Mucosa of stomach (tissue), 1 donor: Measurements from ENCODE around the gene OLFM4.

Source experiments
- H3K27me3 ChIP-seq: one replicate; pipeline ENCODE4 v1.7.0; 2013; ENCODE audit warnings: mild to moderate bottlenecking, low read length; ENCODE audit not compliant: control insufficient read depth, insufficient read depth
- H3K36me3 ChIP-seq: one replicate; pipeline ENCODE4 v1.7.0; 2013; ENCODE audit warnings: low read length; ENCODE audit not compliant: control insufficient read depth, insufficient read depth
- H3K4me1 ChIP-seq: one replicate; pipeline ENCODE4 v1.7.0; 2013; ENCODE audit warnings: mild to moderate bottlenecking, low read length; ENCODE audit not compliant: control insufficient read depth, insufficient read depth
- H3K4me3 ChIP-seq: one replicate; pipeline ENCODE4 v1.7.0; 2013; ENCODE audit warnings: low read length
- H3K9ac ChIP-seq: one replicate; pipeline ENCODE4 v1.7.0; 2013; ENCODE audit warnings: mild to moderate bottlenecking, low read length, moderate library complexity
- H3K9me3 ChIP-seq: one replicate; pipeline ENCODE4 v1.7.0; 2013; ENCODE audit warnings: mild to moderate bottlenecking, low read length, moderate library complexity; ENCODE audit not compliant: control insufficient read depth
- donor health status: Pancreatic carcinoma.

The OLFM4 gene

GRCh38 chr13:53028637-53029203 lies at the start of gene OLFM4:
Gene OLFM4, plus strand, starts transcription at chr13:53028813. Its CDS starts 24 bp downstream, at chr13:53028837.
- no peaks in the 10 kb centered on the region for H3K27me3 ChIP-seq
- no peaks in the 10 kb centered on the region for H3K9me3 ChIP-seq
- no peaks in the 10 kb centered on the region for H3K36me3 ChIP-seq
- no peak within 1 kb of the TSS for H3K4me3 ChIP-seq
- H3K4me1 ChIP-seq: no peaks in the 10 kb centered on the region
- no peak within 1 kb of the TSS for H3K9ac ChIP-seq

GRCh38 chr13:52978989-52979388 lies 49.6 kb upstream of the OLFM4 start:
- no peak overlapping the region for H3K4me3 ChIP-seq
- H3K9ac ChIP-seq: no peak overlapping the region
- H3K36me3 ChIP-seq: no peaks in the 10 kb centered on the region
- no peaks in the 10 kb centered on the region for H3K4me1 ChIP-seq
- H3K27me3 ChIP-seq: no peaks in the 10 kb centered on the region
- no peaks in the 10 kb centered on the region for H3K9me3 ChIP-seq

GRCh38 chr13:52980695-52981094 lies 47.9 kb upstream of the OLFM4 start:
- H3K4me1 ChIP-seq: no peaks in the 10 kb centered on the region
- no peak overlapping the region for H3K9ac ChIP-seq
- no peaks in the 10 kb centered on the region for H3K27me3 ChIP-seq
- no peak overlapping the region for H3K4me3 ChIP-seq
- no peaks in the 10 kb centered on the region for H3K36me3 ChIP-seq
- H3K9me3 ChIP-seq: no peaks in the 10 kb centered on the region

- Histone ChIP-seq H3K9ac (no peak overlapping the region), H3K27me3 (no peaks in the 10 kb centered on the region), H3K4me1 (no peaks in the 10 kb centered on the region), H3K4me3 (no peak overlapping the region), H3K36me3 (no peaks in the 10 kb centered on the region), H3K9me3 (no peaks in the 10 kb centered on the region)
These were observed 44.8 kb upstream of the OLFM4 start for GRCh38 chr13:52983836-52984235.

GRCh38 chr13:52984881-52985363 lies 43.7 kb upstream of the OLFM4 start:
- Histone ChIP-seq H3K4me3 (no peak overlapping the region), H3K9me3 (no peaks in the 10 kb centered on the region), H3K9ac (no peak overlapping the region), H3K36me3 (no peaks in the 10 kb centered on the region), H3K27me3 (no peaks in the 10 kb centered on the region), H3K4me1 (no peaks in the 10 kb centered on the region)

- no peak overlapping the region for H3K9ac ChIP-seq
- no peaks in the 10 kb centered on the region for H3K9me3 ChIP-seq
- no peak overlapping the region for H3K4me3 ChIP-seq
- no peaks in the 10 kb centered on the region for H3K4me1 ChIP-seq
- no peaks in the 10 kb centered on the region for H3K36me3 ChIP-seq
- no peaks in the 10 kb centered on the region for H3K27me3 ChIP-seq
These were observed 37.1 kb upstream of the OLFM4 start for GRCh38 chr13:52991344-52992020.

- no peaks in the 10 kb centered on the region for H3K36me3 ChIP-seq
These were observed 36.5 kb upstream of the OLFM4 start for GRCh38 chr13:52992110-52992509.

GRCh38 chr13:52994051-52994450 lies 34.6 kb upstream of the OLFM4 start:
- Histone ChIP-seq H3K27me3 (no peaks in the 10 kb centered on the region), H3K36me3 (no peaks in the 10 kb centered on the region), H3K9ac (no peak overlapping the region), H3K4me3 (no peak overlapping the region), H3K4me1 (no peaks in the 10 kb centered on the region), H3K9me3 (no peaks in the 10 kb centered on the region)

More at GRCh38 chr13:52992110-52992509, 36.5 kb upstream of the OLFM4 start:
- Histone ChIP-seq H3K4me1 (no peaks in the 10 kb centered on the region), H3K9me3 (no peaks in the 10 kb centered on the region), H3K27me3 (no peaks in the 10 kb centered on the region), H3K9ac (no peak overlapping the region), H3K4me3 (no peak overlapping the region)

- Histone ChIP-seq H3K9ac (no peak overlapping the region), H3K4me3 (no peak overlapping the region)
These were observed 33.7 kb upstream of the OLFM4 start for GRCh38 chr13:52994865-52995264.

GRCh38 chr13:52995946-52996345 lies 32.7 kb upstream of the OLFM4 start:
- H3K27me3 ChIP-seq: no peaks in the 10 kb centered on the region
- H3K36me3 ChIP-seq: no peaks in the 10 kb centered on the region
- H3K9ac ChIP-seq: no peak overlapping the region
- H3K4me3 ChIP-seq: no peak overlapping the region
- H3K4me1 ChIP-seq: no peaks in the 10 kb centered on the region
- no peaks in the 10 kb centered on the region for H3K9me3 ChIP-seq

More at GRCh38 chr13:52994865-52995264, 33.7 kb upstream of the OLFM4 start:
- H3K36me3 ChIP-seq: no peaks in the 10 kb centered on the region
- H3K27me3 ChIP-seq: no peaks in the 10 kb centered on the region
- H3K4me1 ChIP-seq: no peaks in the 10 kb centered on the region
- no peaks in the 10 kb centered on the region for H3K9me3 ChIP-seq

- Histone ChIP-seq H3K4me1 (no peaks in the 10 kb centered on the region), H3K9ac (no peak overlapping the region), H3K4me3 (no peak overlapping the region), H3K9me3 (no peaks in the 10 kb centered on the region), H3K27me3 (no peaks in the 10 kb centered on the region), H3K36me3 (no peaks in the 10 kb centered on the region)
These were observed 30.4 kb upstream of the OLFM4 start for GRCh38 chr13:52997951-52998876.
